B cell (primary cell): Measurements from ENCODE around the gene GAREM1. TPM values are rescaled to one million over a fixed set of nuclear protein-coding genes. Genes with fewer than 3 reads are reported as not detected.

Source experiments
- ATAC-seq: fragments of 200-7000 bp; cut with Tn5 transposase; one replicate; pipeline ENCODE4 v1.10.0; 2021; ENCODE audit warnings: low read depth, mild to moderate bottlenecking, moderate number of reproducible peaks, moderate library complexity
- CTCF ChIA-PET: fragments of 350-600 bp; sonication (Branson Sonifier 250); formaldehyde crosslinking; loops from one replicate; lab custom pipeline; 2021; ENCODE audit warnings: antibody characterized with exemption, inconsistent platforms; lab: Charles Lee
- POLR2A ChIA-PET: fragments of 350-600 bp; sonication (Branson Sonifier 250); formaldehyde crosslinking; loops from one replicate; lab custom pipeline; 2021; ENCODE audit warnings: antibody characterized with exemption; lab: Charles Lee
- DNase-seq: peaks from one replicate; pipeline ENCODE4 v3.0.0; 2013
- H2AFZ ChIP-seq: 2 replicates; pipeline ENCODE4 v1.6.1; 2012; ENCODE audit warnings: mild to moderate bottlenecking, low read depth, low read length; ENCODE audit not compliant: insufficient read depth, poor library complexity, severe bottlenecking
- H3K27ac ChIP-seq, 2 donors: 1 replicate in 1 of 2; 2 replicates in 1 of 2; pipeline ENCODE4 v1.5.1; 2012 to 2013; ENCODE audit warnings: low read length in 2 of 2, mild to moderate bottlenecking in 2 of 2, moderate library complexity in 1 of 2
- H3K27me3 ChIP-seq, 4 experiments: fragments of 200-600 bp in 1 of 4; sonication (generic) in 1 of 4; replicated peaks in 1 of 4; 1 replicate in 2 of 4; 2 replicates in 2 of 4; pipeline versions ENCODE4 v1.6.1 to v1.7.0; 2013 to 2016; ENCODE audit warnings: low read length in 3 of 4, mild to moderate bottlenecking in 2 of 4, mixed read lengths in 1 of 4, moderate library complexity in 1 of 4; ENCODE audit not compliant: insufficient read depth in 4 of 4, control insufficient read depth in 3 of 4; ENCODE audit errors: control extremely low read depth in 1 of 4
- H3K36me3 ChIP-seq, 2 experiments: replicated peaks in 1 of 2; 1 replicate in 1 of 2; 2 replicates in 1 of 2; pipeline versions ENCODE4 v1.6.1 to v1.7.1; 2013; ENCODE audit warnings: low read length in 1 of 2; ENCODE audit not compliant: insufficient read depth in 2 of 2, control insufficient read depth in 1 of 2; ENCODE audit errors: control extremely low read depth in 1 of 2, extremely low read depth in 1 of 2
- H3K4me1 ChIP-seq, 2 donors: fragments of 200-600 bp in 1 of 2; sonication (generic) in 1 of 2; 1 replicate in 1 of 2; 2 replicates in 1 of 2; pipeline versions ENCODE4 v1.5.1 to v1.6.1; 2013 to 2017; ENCODE audit warnings: low read length in 2 of 2; ENCODE audit not compliant: control insufficient read depth in 2 of 2, insufficient read depth in 2 of 2
- H3K4me2 ChIP-seq: replicated peaks from 2 replicates; pipeline ENCODE3; 2012; ENCODE audit warnings: mild to moderate bottlenecking, low read depth, low read length; ENCODE audit not compliant: poor library complexity, severe bottlenecking
- H3K4me3 ChIP-seq, 5 experiments: fragments of 200-600 bp in 1 of 5; sonication (generic) in 1 of 5; 1 replicate in 3 of 5; 2 replicates in 2 of 5; pipeline versions ENCODE4 v1.5.1 to v1.7.0; 2011 to 2016; ENCODE audit warnings: low read length in 4 of 5, mild to moderate bottlenecking in 4 of 5, low read depth in 2 of 5, control low read depth in 1 of 5, moderate library complexity in 1 of 5; ENCODE audit not compliant: insufficient read depth in 1 of 5; ENCODE audit errors: control extremely low read depth in 1 of 5, extremely low read depth in 1 of 5
- H3K79me2 ChIP-seq: fragments of 200-600 bp; sonication (generic); one replicate; pipeline ENCODE4 v1.6.0; 2016; ENCODE audit warnings: low read length; ENCODE audit not compliant: control insufficient read depth, insufficient read depth
- H3K9ac ChIP-seq: fragments of 200-600 bp; sonication (generic); 2 replicates; pipeline ENCODE4 v1.6.1; 2017; ENCODE audit warnings: mild to moderate bottlenecking, low read length, moderate library complexity
- H3K9me3 ChIP-seq, 3 donors: one replicate each; pipeline versions ENCODE4 v1.6.1 to v1.7.1; 2013; ENCODE audit warnings: low read length in 2 of 3; ENCODE audit not compliant: control insufficient read depth in 2 of 3, insufficient read depth in 1 of 3; ENCODE audit errors: control extremely low read depth in 1 of 3
- H4K20me1 ChIP-seq: 2 replicates; pipeline ENCODE4 v1.6.0; 2012; ENCODE audit warnings: mild to moderate bottlenecking, low read length; ENCODE audit not compliant: insufficient read depth, control insufficient read depth, poor library complexity, severe bottlenecking
- H3K27ac Mint-ChIP-seq: one replicate; pipeline ENCODE4 v1.8.0; 2021; ENCODE audit warnings: mixed read lengths
- H3K27me3 Mint-ChIP-seq: one replicate; pipeline ENCODE4 v1.8.0; 2021; ENCODE audit warnings: mixed read lengths
- H3K4me1 Mint-ChIP-seq: one replicate; pipeline ENCODE4 v1.8.0; 2021; ENCODE audit warnings: mixed read lengths
- H3K4me3 Mint-ChIP-seq: one replicate; pipeline ENCODE4 v1.8.0; 2021; ENCODE audit warnings: mixed read lengths
- H3K9me3 Mint-ChIP-seq: one replicate; pipeline ENCODE4 v1.8.0; 2022; ENCODE audit warnings: mixed read lengths; ENCODE audit not compliant: insufficient read depth
- CTCF ChIP-seq: fragments of 200-600 bp; IDR thresholded peaks from one replicate; pipeline ENCODE4 v1.8.0; 2022; ENCODE audit warnings: antibody characterized with exemption, mild to moderate bottlenecking
- EZH2 ChIP-seq: IDR thresholded peaks from 2 replicates; pipeline ENCODE4 v1.6.1; 2012; ENCODE audit warnings: borderline replicate concordance, low read depth, mild to moderate bottlenecking, moderate library complexity, low read length; ENCODE audit not compliant: insufficient read depth, poor library complexity, severe bottlenecking
- WGBS: methylation state at CpG from one replicate; pipeline ENCODE4 v1.1.5; 2013; ENCODE audit warnings: missing lambda C conversion rate; ENCODE audit not compliant: insufficient coverage; 5-methylcytosine and 5-hydroxymethylcytosine counted together
- intact Hi-C: fragments of 100-400 bp; cut with micrococcal nuclease; formaldehyde crosslinking; loops from one replicate; pipeline ENCODE4 v1.10.0; 2022
- polyA plus RNA-seq: library from polyadenylated mRNA; depleted of rRNA; stranded (reverse); fragments of >200 nt; gene quantifications from 2 replicates; pipeline ENCODE4 v1.2.3, GENCODE V29; 2012
- total RNA-seq, 2 donors: library from RNA; stranded (reverse); fragments of 120-200 nt in 1 of 2; gene quantifications; 1 replicate in 1 of 2; 2 replicates in 1 of 2; pipeline versions ENCODE4 v1.2.3 to v1.2.4, GENCODE V29; 2013 to 2022

GAREM1 gene
- total and polyA plus RNA-seq, 2 donors (not counting 1 experiment from before 2014, with no cell fraction given): not detected

- no peak for DNase-seq
- Histone ChIP-seq H2AFZ (no peak overlapping the region), H3K4me1 (no peaks in the 10 kb centered on the region), H3K27me3 (no peaks in the 10 kb centered on the region), H3K9me3 (no peaks in the 10 kb centered on the region), H3K9ac (no peak overlapping the region), H3K79me2 (no peaks in the 10 kb centered on the region), H4K20me1 (no peaks in the 10 kb centered on the region), H3K4me2 (no peak overlapping the region), H3K4me3 (no peak overlapping the region), H3K27ac (no peak overlapping the region), H3K36me3 (no peaks in the 10 kb centered on the region)
- Mint-ChIP-seq H3K27ac (no peak overlapping the region), H3K4me3 (no peak overlapping the region), H3K4me1 (no peaks in the 10 kb centered on the region), H3K27me3 (no peaks in the 10 kb centered on the region), H3K9me3 (no peaks in the 10 kb centered on the region)
- 67% methylated on average over 2 of the region's 4 CpGs for WGBS
- no peak for ATAC-seq
- CTCF ChIA-PET: no interaction called here
- TF ChIP-seq EZH2 (no peak), CTCF (no peak)
- POLR2A ChIA-PET: no interaction called here
- intact Hi-C loops: no loop called here
Measured at GRCh38 chr18:32349728-32350395, 120.8 kb downstream of the GAREM1 start.

GRCh38 chr18:32346671-32347070 is 124.0 kb downstream of the GAREM1 start:
- H3K79me2 ChIP-seq: no peaks in the 10 kb centered on the region
- no CpG with 5 or more reads among the region's 4 CpGs for WGBS
- Mint-ChIP-seq H3K27ac (no peak overlapping the region), H3K4me1 (no peaks in the 10 kb centered on the region), H3K4me3 (no peak overlapping the region), H3K27me3 (peaks cover 7% of the 10 kb centered on the region), H3K9me3 (no peaks in the 10 kb centered on the region)
- no peak overlapping the region for H3K9ac ChIP-seq
- intact Hi-C loops: no loop called here
- H3K4me1 ChIP-seq: no peaks in the 10 kb centered on the region
- TF ChIP-seq EZH2: no peak
- no peak overlapping the region for H3K4me2 ChIP-seq
- H3K27ac ChIP-seq: no peak overlapping the region
- H3K27me3 ChIP-seq: no peaks in the 10 kb centered on the region
- ChIA-PET CTCF (no interaction called here), POLR2A (no interaction called here)
- H3K36me3 ChIP-seq: no peaks in the 10 kb centered on the region
- no peak overlapping the region for H3K4me3 ChIP-seq
- no peak for DNase-seq
- H4K20me1 ChIP-seq: no peaks in the 10 kb centered on the region
- H3K9me3 ChIP-seq: no peaks in the 10 kb centered on the region
- ATAC-seq: no peak
- H2AFZ ChIP-seq: no peak overlapping the region
